Measurements from ENCODE around the gene SMPX. TPM values are rescaled to one million over a fixed set of nuclear protein-coding genes. Genes with fewer than 3 reads are reported as not detected.

Gene SMPX
- total RNA-seq, 6 experiments from 2014 or later, result not detected

DNA sequence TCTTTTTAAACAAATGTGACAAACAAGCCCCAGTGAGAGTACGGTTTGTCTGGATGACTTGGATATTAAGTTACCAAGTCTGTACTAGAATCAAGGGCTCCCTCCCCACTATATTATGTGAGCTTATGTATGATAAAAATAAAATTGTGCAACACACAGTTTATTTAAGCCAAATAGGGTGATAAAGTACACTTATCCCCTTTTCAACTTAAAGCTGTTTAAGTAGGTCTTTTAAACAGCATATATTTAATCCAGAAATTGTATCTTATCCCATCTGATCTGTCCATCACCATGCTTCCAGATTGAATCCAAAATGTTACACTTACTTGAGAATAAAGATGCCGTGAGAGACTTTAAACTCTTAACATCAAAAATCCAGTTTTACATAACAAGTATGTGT is 97.8 kb downstream of the SMPX start:
- H3K4me1 Mint-ChIP-seq (ENCODE audit: low read depth), result no peaks in the 10 kb centered on the region
- no peak overlapping the region for H3K4me3 Mint-ChIP-seq
- H3K27ac Mint-ChIP-seq, result no peak overlapping the region
- no peak for DNase-seq
- peaks cover 5% of the 10 kb centered on the region; the same call in 1 of the 2 replicates for H3K9me3 Mint-ChIP-seq
- H3K36me3 Mint-ChIP-seq (ENCODE audit: low read depth), result no peaks in the 10 kb centered on the region
- no peak for TF ChIP-seq CTCF (IDR thresholded peaks at IDR 0.05)
- H3K27me3 Mint-ChIP-seq (ENCODE audit: insufficient read depth), result peaks cover 3% of the 10 kb centered on the region; the same call in 1 of the 2 replicates

- peaks cover 5% of the 10 kb centered on the region; the same call in 1 of the 2 replicates for H3K9me3 Mint-ChIP-seq
- no peaks in the 10 kb centered on the region for H3K36me3 Mint-ChIP-seq (ENCODE audit: low read depth)
- no peak overlapping the region for H3K4me3 Mint-ChIP-seq
- TF ChIP-seq CTCF (IDR thresholded peaks at IDR 0.05), result no peak
- 0 out of 2 replicates have a peak, but pooled peaks cover 1% of the 10 kb centered on the region for H3K27me3 Mint-ChIP-seq (ENCODE audit: insufficient read depth)
- no peak overlapping the region for H3K27ac Mint-ChIP-seq
- no peaks in the 10 kb centered on the region for H3K4me1 Mint-ChIP-seq (ENCODE audit: low read depth)
- DNase-seq, result no peak
Observed at GRCh38 chrX:21659320-21659719, 98.6 kb downstream of the SMPX start.

DNA sequence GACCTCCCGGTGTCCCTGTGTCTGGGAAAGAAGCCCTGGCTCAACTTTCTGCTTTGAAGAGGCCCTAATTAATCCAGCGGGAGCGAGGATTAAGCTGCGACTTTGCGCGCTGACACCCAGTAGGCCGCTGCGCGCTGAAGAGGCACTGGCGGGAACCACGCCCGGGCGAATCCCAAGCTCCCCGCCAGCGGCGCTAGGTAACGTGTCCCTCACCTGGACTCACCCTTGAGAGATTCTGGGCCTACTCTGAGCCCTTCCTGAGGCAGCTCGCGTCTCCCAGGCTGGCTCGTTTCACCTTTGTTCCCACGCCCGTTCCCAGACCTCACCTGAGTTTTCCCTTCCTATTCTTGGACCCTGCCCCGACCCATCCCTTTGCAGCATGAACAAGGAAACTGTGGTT is 99.2 kb downstream of the SMPX start:
- H3K4me1 Mint-ChIP-seq (ENCODE audit: low read depth), result no peaks in the 10 kb centered on the region
- 0 out of 2 replicates have a peak, but pooled peaks cover 1% of the 10 kb centered on the region for H3K27me3 Mint-ChIP-seq (ENCODE audit: insufficient read depth)
- peaks cover 5% of the 10 kb centered on the region; the same call in 1 of the 2 replicates for H3K9me3 Mint-ChIP-seq
- no peak for DNase-seq
- no peak overlapping the region for H3K4me3 Mint-ChIP-seq
- TF ChIP-seq CTCF (IDR thresholded peaks at IDR 0.05), result no peak
- H3K27ac Mint-ChIP-seq, result no peak overlapping the region
- H3K36me3 Mint-ChIP-seq (ENCODE audit: low read depth), result no peaks in the 10 kb centered on the region

DNA sequence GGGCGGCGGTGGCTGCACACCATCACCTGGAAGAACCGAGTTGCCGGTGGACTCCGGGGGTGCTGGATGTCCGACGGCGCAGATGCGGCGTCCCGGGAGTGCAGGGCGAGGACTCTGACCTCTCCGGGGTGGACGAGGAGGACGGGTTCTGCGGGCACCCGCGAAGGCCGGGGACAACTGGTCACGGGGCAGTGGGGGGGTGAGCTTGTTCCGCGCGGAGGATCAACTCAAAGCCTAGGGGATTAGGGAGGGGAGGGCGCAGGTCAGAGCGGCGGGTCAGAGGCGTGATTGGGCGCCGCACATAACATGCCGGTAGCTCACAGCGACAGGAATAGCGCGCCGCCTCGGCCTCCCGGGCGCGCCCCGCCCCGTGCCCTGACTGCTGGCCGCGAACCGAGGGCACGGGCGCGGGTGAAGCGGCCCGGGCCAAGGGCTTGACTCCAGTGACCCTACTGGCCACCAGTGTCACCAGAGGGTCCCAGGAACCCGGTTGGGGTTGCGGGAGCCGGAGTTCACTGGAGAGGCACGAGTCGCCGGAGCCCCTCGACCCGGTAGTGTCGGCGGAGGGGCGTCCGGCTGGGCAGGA is 99.7 kb downstream of the SMPX start, which contains the start of gene KLHL34:
KLHL34 (minus strand) TSS at position 179 of the 586 bp plus-strand sequence. CDS start 542 bp downstream, outside the sequence.
- H3K4me1 Mint-ChIP-seq (ENCODE audit: low read depth), result no peaks in the 10 kb centered on the region
- H3K27ac Mint-ChIP-seq, result no peak within 1 kb of the TSS
- H3K36me3 Mint-ChIP-seq (ENCODE audit: low read depth), result no peaks in the 10 kb centered on the region
- peaks cover 5% of the 10 kb centered on the region; the same call in 1 of the 2 replicates for H3K9me3 Mint-ChIP-seq
- TF ChIP-seq CTCF (IDR thresholded peaks at IDR 0.05), result no peak
- no peak for DNase-seq
- no peak within 1 kb of the TSS for H3K4me3 Mint-ChIP-seq
- 0 out of 2 replicates have a peak, but pooled peaks cover 1% of the 10 kb centered on the region for H3K27me3 Mint-ChIP-seq (ENCODE audit: insufficient read depth)

DNA sequence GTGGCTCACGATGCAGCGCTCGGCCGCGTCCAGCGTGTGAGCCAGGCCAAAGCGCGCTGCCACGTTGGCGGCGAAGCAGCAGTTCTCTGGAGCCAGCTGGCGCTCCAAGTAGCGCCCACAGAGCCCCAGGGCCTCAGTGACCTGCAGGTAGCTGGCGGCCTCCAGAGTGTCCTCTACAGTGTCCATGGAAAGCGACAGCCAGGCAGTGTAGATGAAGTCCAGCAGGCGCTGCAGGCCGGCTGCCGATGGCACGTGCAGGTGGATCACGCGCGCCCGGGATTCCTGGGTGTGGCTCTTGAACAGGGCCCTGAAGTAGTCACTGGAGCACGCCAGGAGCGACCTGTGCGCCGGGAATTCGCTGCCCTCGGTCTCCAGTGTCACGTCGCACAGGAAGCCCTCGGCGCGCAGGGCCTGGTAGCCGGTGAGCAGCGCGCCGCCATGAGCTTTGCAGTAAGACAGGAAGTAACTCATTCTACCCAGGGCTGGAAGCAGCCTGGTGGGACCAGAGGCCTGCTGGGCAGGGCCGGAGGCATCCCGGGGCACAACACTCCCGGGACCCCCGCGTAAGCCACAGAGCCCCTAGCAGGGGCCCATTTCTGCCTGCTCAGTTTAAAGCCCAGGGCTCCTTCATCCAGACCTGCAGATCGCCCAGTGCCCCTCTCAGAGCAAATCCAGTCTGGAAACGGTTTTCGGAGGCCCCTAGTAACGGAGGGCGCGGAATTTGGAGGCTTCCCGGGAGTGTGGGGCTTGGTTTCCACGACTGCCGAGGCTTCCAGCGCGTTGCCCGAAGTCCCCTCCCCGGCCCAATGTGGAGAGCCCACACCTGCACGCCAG is 100.4 kb downstream of the SMPX start:
- 0 out of 2 replicates have a peak, but pooled peaks cover 1% of the 10 kb centered on the region for H3K27me3 Mint-ChIP-seq (ENCODE audit: insufficient read depth)
- peaks cover 5% of the 10 kb centered on the region; the same call in 1 of the 2 replicates for H3K9me3 Mint-ChIP-seq
- no peak overlapping the region for H3K4me3 Mint-ChIP-seq
- no peak for DNase-seq
- no peak overlapping the region for H3K27ac Mint-ChIP-seq
- no peaks in the 10 kb centered on the region for H3K36me3 Mint-ChIP-seq (ENCODE audit: low read depth)
- no peaks in the 10 kb centered on the region for H3K4me1 Mint-ChIP-seq (ENCODE audit: low read depth)
- TF ChIP-seq CTCF (IDR thresholded peaks at IDR 0.05), result no peak

All from HFFc6 (cell line).